H9 (cell line): ENCODE results near the gene TRIP10. TPM values are rescaled to one million over a fixed set of nuclear protein-coding genes. Genes with fewer than 3 reads are reported as not detected.

ENCODE experiments used
- DNase-seq: peaks from one replicate; pipeline ENCODE4 v3.0.0-alpha.2; 2017
- H2AFZ ChIP-seq: one replicate; pipeline ENCODE4 v1.6.1; 2013; ENCODE audit warnings: mild to moderate bottlenecking, low read length, control low read depth, moderate library complexity
- H2AK5ac ChIP-seq: 2 replicates; pipeline ENCODE4 v1.6.1; 2013; ENCODE audit warnings: low read length, control low read depth, mixed read lengths; ENCODE audit not compliant: insufficient read length
- H2BK120ac ChIP-seq: one replicate; pipeline ENCODE4 v1.6.1; 2013; ENCODE audit warnings: low read depth, mild to moderate bottlenecking, low read length, control low read depth, inconsistent platforms; ENCODE audit not compliant: poor library complexity, severe bottlenecking
- H2BK12ac ChIP-seq: 2 replicates; pipeline ENCODE4 v1.6.1; 2013; ENCODE audit warnings: low read length, control low read depth, mixed read lengths, low read depth; ENCODE audit not compliant: insufficient read length
- H2BK15ac ChIP-seq: 2 replicates; pipeline ENCODE4 v1.6.1; 2013; ENCODE audit warnings: low read depth, low read length, control low read depth
- H2BK20ac ChIP-seq: one replicate; pipeline ENCODE4 v1.6.1; 2013; ENCODE audit warnings: low read depth, mild to moderate bottlenecking, low read length, control low read depth, inconsistent platforms; ENCODE audit not compliant: poor library complexity, severe bottlenecking
- H2BK5ac ChIP-seq: 2 replicates; pipeline ENCODE4 v1.6.1; 2013; ENCODE audit warnings: low read length, control low read depth, mixed read lengths; ENCODE audit not compliant: insufficient read length
- H3K14ac ChIP-seq: 2 replicates; pipeline ENCODE4 v1.6.1; 2013; ENCODE audit warnings: low read length, control low read depth; ENCODE audit not compliant: insufficient read depth
- H3K18ac ChIP-seq: 2 replicates; pipeline ENCODE4 v1.6.1; 2013; ENCODE audit warnings: low read depth, mild to moderate bottlenecking, mixed read lengths, low read length, control low read depth; ENCODE audit not compliant: insufficient read length
- H3K23ac ChIP-seq: 2 replicates; pipeline ENCODE4 v1.6.1; 2013; ENCODE audit warnings: low read length, control low read depth, mixed read lengths, low read depth; ENCODE audit not compliant: insufficient read length
- H3K23me2 ChIP-seq: 2 replicates; pipeline ENCODE4 v1.6.1; 2013; ENCODE audit warnings: low read depth, mild to moderate bottlenecking, mixed read lengths, low read length, control low read depth; ENCODE audit not compliant: insufficient read length, poor library complexity, severe bottlenecking
- H3K27ac ChIP-seq: 2 replicates; pipeline ENCODE4 v1.5.1; 2013; ENCODE audit warnings: low read length, control low read depth, mixed read lengths, low read depth; ENCODE audit not compliant: insufficient read length
- H3K27me3 ChIP-seq: 2 replicates; pipeline ENCODE4 v1.6.1; 2013; ENCODE audit warnings: low read length, control low read depth, inconsistent platforms; ENCODE audit not compliant: insufficient read depth
- H3K4ac ChIP-seq: 2 replicates; pipeline ENCODE4 v1.6.1; 2013; ENCODE audit warnings: low read depth, mild to moderate bottlenecking, control low read depth, inconsistent platforms, low read length, moderate library complexity
- H3K4me1 ChIP-seq: 2 replicates; pipeline ENCODE4 v1.6.1; 2013; ENCODE audit warnings: low read length, control low read depth, inconsistent platforms; ENCODE audit not compliant: insufficient read depth
- H3K4me2 ChIP-seq: 2 replicates; pipeline ENCODE4 v1.6.1; 2013; ENCODE audit warnings: low read length, control low read depth, mixed read lengths; ENCODE audit not compliant: insufficient read length, insufficient read depth
- H3K56ac ChIP-seq: 2 replicates; pipeline ENCODE4 v1.6.1; 2013; ENCODE audit warnings: low read depth, mild to moderate bottlenecking, mixed read lengths, low read length, control low read depth; ENCODE audit not compliant: insufficient read length
- H3K79me1 ChIP-seq: 2 replicates; pipeline ENCODE4 v1.6.1; 2013; ENCODE audit warnings: low read depth, mild to moderate bottlenecking, moderate library complexity, low read length, control low read depth, inconsistent platforms; ENCODE audit not compliant: insufficient read depth, poor library complexity, severe bottlenecking
- H3K79me2 ChIP-seq: 2 replicates; pipeline ENCODE4 v1.6.1; 2013; ENCODE audit warnings: low read length, control low read depth, inconsistent platforms; ENCODE audit not compliant: insufficient read depth
- H3K9ac ChIP-seq: 2 replicates; pipeline ENCODE4 v1.6.1; 2013; ENCODE audit warnings: low read length, control low read depth, mixed read lengths; ENCODE audit not compliant: insufficient read length; ENCODE audit errors: extremely low read depth
- H3K9me3 ChIP-seq: one replicate; pipeline ENCODE4 v1.6.1; 2013; ENCODE audit warnings: low read depth, low read length, inconsistent platforms; ENCODE audit not compliant: control insufficient read depth
- H3T11ph ChIP-seq: one replicate; pipeline ENCODE4 v1.6.1; 2013; ENCODE audit warnings: mild to moderate bottlenecking, low read length, control low read depth, inconsistent platforms
- H4K20me1 ChIP-seq: one replicate; pipeline ENCODE4 v1.6.1; 2013; ENCODE audit not compliant: control insufficient read depth, insufficient read length, insufficient read depth
- H4K5ac ChIP-seq: 2 replicates; pipeline ENCODE4 v1.6.1; 2013; ENCODE audit warnings: low read depth, mild to moderate bottlenecking, mixed read lengths, low read length, control low read depth; ENCODE audit not compliant: insufficient read length
- H4K8ac ChIP-seq: replicated peaks from 2 replicates; pipeline ENCODE4 v1.6.1; 2013; ENCODE audit warnings: low read length, control low read depth, mixed read lengths, low read depth; ENCODE audit not compliant: insufficient read length
- H4K91ac ChIP-seq: 2 replicates; pipeline ENCODE4 v1.6.1; 2013; ENCODE audit warnings: low read depth, mild to moderate bottlenecking, moderate library complexity, mixed read lengths, low read length, control low read depth; ENCODE audit not compliant: insufficient read length
- H3K27ac Mint-ChIP-seq, 3 experiments: 2 replicates in 2 of 3; 3 replicates in 1 of 3; pipeline ENCODE4 v1.8.0; 2020 to 2021; ENCODE audit warnings: mixed read lengths in 3 of 3, mild to moderate bottlenecking in 1 of 3, moderate library complexity in 1 of 3
- H3K27me3 Mint-ChIP-seq: 2 replicates; pipeline ENCODE4 v1.8.0; 2021; ENCODE audit warnings: low read depth, mild to moderate bottlenecking, moderate library complexity, mixed read lengths
- H3K36me3 Mint-ChIP-seq, 3 experiments: 2 replicates in 2 of 3; 3 replicates in 1 of 3; pipeline ENCODE4 v1.8.0; 2020 to 2021; ENCODE audit warnings: low read depth in 3 of 3, mixed read lengths in 3 of 3; ENCODE audit not compliant: insufficient read depth in 1 of 3
- H3K4me1 Mint-ChIP-seq, 2 experiments: 2 replicates each; pipeline ENCODE4 v1.8.0; 2020; ENCODE audit warnings: mixed read lengths in 2 of 2
- H3K4me3 Mint-ChIP-seq, 2 experiments: 2 replicates in 1 of 2; 3 replicates in 1 of 2; pipeline ENCODE4 v1.8.0; 2020 to 2021; ENCODE audit warnings: mild to moderate bottlenecking in 2 of 2, mixed read lengths in 2 of 2, moderate library complexity in 1 of 2
- H3K9me3 Mint-ChIP-seq, 2 experiments: 2 replicates in 1 of 2; 3 replicates in 1 of 2; pipeline ENCODE4 v1.8.0; 2020; ENCODE audit warnings: mild to moderate bottlenecking in 2 of 2, mixed read lengths in 2 of 2, moderate library complexity in 1 of 2
- WGBS: extraction: QIAGEN DNeasy Blood & Tissue Kit; methylation state at CpG from one replicate; pipeline ENCODE4 v1.1.7; 2013; ENCODE audit warnings: missing lambda C conversion rate, low lambda C conversion rate, mixed read lengths; ENCODE audit not compliant: insufficient read length; ENCODE audit errors: extremely low coverage; 5-methylcytosine and 5-hydroxymethylcytosine counted together
- total RNA-seq: library from RNA; stranded (reverse); gene quantifications from 2 replicates; pipeline ENCODE4 v1.2.1, GENCODE V29; 2021
- TF ChIP-seq, protein P1 (sequence below): fragments of 200-600 bp; sonication (generic); conservative IDR thresholded peaks from 3 replicates; pipeline ENCODE4 v1.8.0; 2021; ENCODE audit warnings: antibody characterized with exemption, mild to moderate bottlenecking

The TRIP10 gene
- total RNA-seq, 1 experiment from 2014 or later = 56.4 TPM

DNA sequence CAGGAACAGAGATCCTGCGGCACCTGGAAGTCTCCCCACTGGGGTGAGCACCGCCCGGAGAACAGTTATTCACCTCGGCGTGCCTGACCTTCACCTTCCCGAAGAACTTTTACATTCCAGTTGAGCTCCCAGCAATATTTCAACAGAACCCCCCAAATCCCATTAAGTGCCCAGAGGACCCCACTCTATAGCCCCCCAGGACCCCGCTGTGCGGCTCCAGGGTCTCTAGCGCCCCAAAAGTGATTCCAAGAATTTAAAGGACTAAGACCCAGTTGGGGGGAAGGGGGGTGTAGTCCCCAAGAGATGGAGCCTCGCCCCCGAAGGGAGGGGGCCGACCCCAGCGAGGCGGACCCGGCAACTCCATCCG lies 2.6 kb upstream of the TRIP10 start:
- Histone ChIP-seq H3K27me3 (no peaks in the 10 kb centered on the region), H3K4ac (no peak overlapping the region), H3K4me2 (peak overlapping the region; percentile 97), H4K91ac (no peak overlapping the region), H2BK120ac (no peak overlapping the region), H3K79me2 (no peaks in the 10 kb centered on the region; the same call in 1 of the 2 replicates), H3K14ac (0 out of 2 replicates have a peak overlapping the region, but pooled peaks have one; percentile 45), H4K8ac (no peak overlapping the region), H2AFZ (no peak overlapping the region), H2BK20ac (no peak overlapping the region), H2BK15ac (no peak overlapping the region; the same call in 1 of the 2 replicates), H3K18ac (peak overlapping the region; percentile 27), H3K9me3 (no peaks in the 10 kb centered on the region), H3K56ac (no peak overlapping the region), H3K23ac (no peak overlapping the region), H2AK5ac (no peak overlapping the region), H3K23me2 (peaks cover 25% of the 10 kb centered on the region), H3K9ac (peak overlapping the region; percentile 39), H3K27ac (peak overlapping the region; percentile 42), H4K5ac (no peak overlapping the region), H3K4me1 (peaks cover 7% of the 10 kb centered on the region; the same call in 1 of the 2 replicates), H4K20me1 (peaks cover 2% of the 10 kb centered on the region), H2BK5ac (no peak overlapping the region), H3T11ph (no peak overlapping the region), H2BK12ac (no peak overlapping the region), H3K79me1 (no peaks in the 10 kb centered on the region)
- Mint-ChIP-seq H3K4me1 (peaks cover 35 to 47% of the 10 kb centered on the region in 2 experiments), H3K36me3 (peaks cover 7 to 16% (median 13%) of the 10 kb centered on the region in 3 experiments), H3K4me3 (peak overlapping the region; percentile 88 to 97), H3K9me3 (no peaks in the 10 kb centered on the region), H3K27ac (peak overlapping the region; percentile 91 to 98 (median 97)), H3K27me3 (no peaks in the 10 kb centered on the region)
- DNase-seq = no peak
- WGBS = no CpG with 5 or more reads among the region's 16 CpGs
- TF ChIP-seq, protein P1, sequence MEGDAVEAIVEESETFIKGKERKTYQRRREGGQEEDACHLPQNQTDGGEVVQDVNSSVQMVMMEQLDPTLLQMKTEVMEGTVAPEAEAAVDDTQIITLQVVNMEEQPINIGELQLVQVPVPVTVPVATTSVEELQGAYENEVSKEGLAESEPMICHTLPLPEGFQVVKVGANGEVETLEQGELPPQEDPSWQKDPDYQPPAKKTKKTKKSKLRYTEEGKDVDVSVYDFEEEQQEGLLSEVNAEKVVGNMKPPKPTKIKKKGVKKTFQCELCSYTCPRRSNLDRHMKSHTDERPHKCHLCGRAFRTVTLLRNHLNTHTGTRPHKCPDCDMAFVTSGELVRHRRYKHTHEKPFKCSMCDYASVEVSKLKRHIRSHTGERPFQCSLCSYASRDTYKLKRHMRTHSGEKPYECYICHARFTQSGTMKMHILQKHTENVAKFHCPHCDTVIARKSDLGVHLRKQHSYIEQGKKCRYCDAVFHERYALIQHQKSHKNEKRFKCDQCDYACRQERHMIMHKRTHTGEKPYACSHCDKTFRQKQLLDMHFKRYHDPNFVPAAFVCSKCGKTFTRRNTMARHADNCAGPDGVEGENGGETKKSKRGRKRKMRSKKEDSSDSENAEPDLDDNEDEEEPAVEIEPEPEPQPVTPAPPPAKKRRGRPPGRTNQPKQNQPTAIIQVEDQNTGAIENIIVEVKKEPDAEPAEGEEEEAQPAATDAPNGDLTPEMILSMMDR = no peak; the same call in 1 of the 3 replicates
